Measurements from ENCODE around the gene R3HDML.

R3HDML gene

GRCh38 chr20:44382641-44383040, 45.8 kb downstream of the R3HDML start:
- TF ChIP-seq, protein P1, sequence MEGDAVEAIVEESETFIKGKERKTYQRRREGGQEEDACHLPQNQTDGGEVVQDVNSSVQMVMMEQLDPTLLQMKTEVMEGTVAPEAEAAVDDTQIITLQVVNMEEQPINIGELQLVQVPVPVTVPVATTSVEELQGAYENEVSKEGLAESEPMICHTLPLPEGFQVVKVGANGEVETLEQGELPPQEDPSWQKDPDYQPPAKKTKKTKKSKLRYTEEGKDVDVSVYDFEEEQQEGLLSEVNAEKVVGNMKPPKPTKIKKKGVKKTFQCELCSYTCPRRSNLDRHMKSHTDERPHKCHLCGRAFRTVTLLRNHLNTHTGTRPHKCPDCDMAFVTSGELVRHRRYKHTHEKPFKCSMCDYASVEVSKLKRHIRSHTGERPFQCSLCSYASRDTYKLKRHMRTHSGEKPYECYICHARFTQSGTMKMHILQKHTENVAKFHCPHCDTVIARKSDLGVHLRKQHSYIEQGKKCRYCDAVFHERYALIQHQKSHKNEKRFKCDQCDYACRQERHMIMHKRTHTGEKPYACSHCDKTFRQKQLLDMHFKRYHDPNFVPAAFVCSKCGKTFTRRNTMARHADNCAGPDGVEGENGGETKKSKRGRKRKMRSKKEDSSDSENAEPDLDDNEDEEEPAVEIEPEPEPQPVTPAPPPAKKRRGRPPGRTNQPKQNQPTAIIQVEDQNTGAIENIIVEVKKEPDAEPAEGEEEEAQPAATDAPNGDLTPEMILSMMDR (IDR thresholded peaks at IDR 0.05; ENCODE audit: low read depth, low read length) = no peak
- no peak overlapping the region for H3K4me3 ChIP-seq (replicated peaks in 1 of 2; ENCODE audit: low read depth in 2 of 2, low read length in 2 of 2)
- no peak for DNase-seq (ENCODE audit: low read depth in 2 of 2)

DNA sequence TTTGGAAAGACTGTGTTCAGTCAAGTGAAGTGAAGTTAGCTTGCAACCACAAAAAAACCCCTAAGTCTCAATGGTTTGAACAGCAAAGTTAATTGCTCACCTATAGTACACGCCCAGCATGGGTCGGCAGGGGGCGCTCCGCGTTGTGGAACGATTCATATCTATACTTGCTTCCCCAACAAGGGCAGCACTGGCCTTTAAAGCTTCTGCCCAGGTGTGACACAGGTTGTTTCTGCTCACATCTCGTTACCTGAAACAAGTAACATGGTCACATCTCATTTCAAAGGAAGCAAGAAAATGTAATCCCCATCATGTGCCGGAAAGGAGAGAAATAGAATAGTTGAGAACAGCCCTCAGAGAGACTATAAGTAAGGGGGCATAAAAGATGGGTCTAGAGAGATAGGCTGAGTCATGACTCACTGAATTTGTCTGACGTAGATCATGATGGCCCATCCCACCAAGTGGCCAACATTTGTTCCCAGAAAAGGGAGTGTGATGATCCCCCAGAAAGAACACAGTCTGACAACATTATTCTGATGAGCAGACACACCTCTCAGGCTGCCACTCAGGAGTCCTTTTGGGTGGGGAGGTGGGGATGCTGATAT, 47.7 kb downstream of the R3HDML start:
- TF ChIP-seq, protein P1 (IDR thresholded peaks at IDR 0.05; ENCODE audit: low read depth, low read length) = peak; percentile 95
- H3K4me3 ChIP-seq (replicated peaks in 1 of 2; ENCODE audit: low read depth in 2 of 2, low read length in 2 of 2) = no peak overlapping the region
- peak; percentile 69 to 72 for DNase-seq (ENCODE audit: low read depth in 2 of 2)

- TF ChIP-seq, protein P1 (IDR thresholded peaks at IDR 0.05; ENCODE audit: low read depth, low read length) = peak; percentile 86
- peak; percentile 73 to 86 for DNase-seq (ENCODE audit: low read depth in 2 of 2)
- no peak overlapping the region for H3K4me3 ChIP-seq (replicated peaks in 1 of 2; ENCODE audit: low read depth in 2 of 2, low read length in 2 of 2)
Measured at GRCh38 chr20:44388466-44389023, 51.7 kb downstream of the R3HDML start.

- TF ChIP-seq, protein P1 (IDR thresholded peaks at IDR 0.05; ENCODE audit: low read depth, low read length) = no peak
- DNase-seq (ENCODE audit: low read depth in 2 of 2) = no peak
- no peak overlapping the region for H3K4me3 ChIP-seq (replicated peaks in 1 of 2; ENCODE audit: low read depth in 2 of 2, low read length in 2 of 2)
Measured at GRCh38 chr20:44389871-44390270, 53.0 kb downstream of the R3HDML start.

DNA sequence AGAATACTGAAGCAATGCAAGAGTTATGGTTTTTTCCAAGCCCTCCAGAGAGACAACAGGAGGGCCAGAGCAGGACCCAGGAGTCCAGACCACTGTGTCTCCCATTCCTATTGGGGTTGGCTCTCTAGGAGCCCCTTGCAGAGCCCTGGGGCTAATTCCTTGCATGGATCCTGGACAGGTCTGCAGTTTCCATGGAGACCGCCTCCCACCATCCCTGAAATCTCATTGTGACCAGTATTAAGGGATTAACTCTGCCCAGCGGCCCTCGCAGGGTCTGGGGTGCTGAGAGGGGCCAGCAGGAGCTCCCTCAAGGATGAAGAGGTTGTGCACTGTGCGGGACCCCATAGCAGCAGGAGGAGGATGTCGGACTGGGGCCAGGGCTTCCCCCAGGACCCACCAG, 53.4 kb downstream of the R3HDML start:
- no peak overlapping the region for H3K4me3 ChIP-seq (replicated peaks in 1 of 2; ENCODE audit: low read depth in 2 of 2, low read length in 2 of 2)
- no peak for DNase-seq (ENCODE audit: low read depth in 2 of 2)
- TF ChIP-seq, protein P1 (IDR thresholded peaks at IDR 0.05; ENCODE audit: low read depth, low read length) = no peak

- DNase-seq (ENCODE audit: low read depth in 2 of 2) = no peak
- TF ChIP-seq, protein P1 (IDR thresholded peaks at IDR 0.05; ENCODE audit: low read depth, low read length) = no peak
- no peak overlapping the region for H3K4me3 ChIP-seq (replicated peaks in 1 of 2; ENCODE audit: low read depth in 2 of 2, low read length in 2 of 2)
Measured at GRCh38 chr20:44392088-44392775, 55.4 kb downstream of the R3HDML start.

Measured in cardiac fibroblast (primary cell).